CMK (cell line): ENCODE results near the gene EPB41L5.
"Not testable (repeated sequence)": the region's sequence is repeated elsewhere in the genome, so short reads cannot be mapped to it uniquely, and the experiment has no call there.

Source experiments
- DNase-seq: peaks from one replicate; pipeline ENCODE4 v3.0.0-alpha.2; 2010; ENCODE audit warnings: low read depth

Gene EPB41L5

GRCh38 chr2:120199817-120200459 is 187.1 kb downstream of the EPB41L5 start:
- DNase-seq = not testable (repeated sequence)

GRCh38 chr2:120203251-120204021 is 190.6 kb downstream of the EPB41L5 start:
- DNase-seq = no peak

- no peak for DNase-seq
Measured at GRCh38 chr2:120204022-120204405, 191.1 kb downstream of the EPB41L5 start.

GRCh38 chr2:120204417-120204816 is 191.5 kb downstream of the EPB41L5 start:
- DNase-seq = no peak

- no peak for DNase-seq
Measured at GRCh38 chr2:120204945-120205670, 192.2 kb downstream of the EPB41L5 start.

GRCh38 chr2:120206022-120206581 is 193.2 kb downstream of the EPB41L5 start:
- DNase-seq = no peak

GRCh38 chr2:120208381-120209353 is 195.8 kb downstream of the EPB41L5 start:
- no peak for DNase-seq

GRCh38 chr2:120209427-120210269 is 196.8 kb downstream of the EPB41L5 start:
- no peak for DNase-seq

- no peak for DNase-seq
Measured at GRCh38 chr2:120210270-120210693, 197.4 kb downstream of the EPB41L5 start.

- DNase-seq = no peak
Measured at GRCh38 chr2:120218181-120218580, 205.3 kb downstream of the EPB41L5 start.

GRCh38 chr2:120219291-120219690 is 206.4 kb downstream of the EPB41L5 start:
- DNase-seq = no peak

- DNase-seq = no peak
Measured at GRCh38 chr2:120219766-120220165, 206.9 kb downstream of the EPB41L5 start.

GRCh38 chr2:120220756-120221155 is 207.9 kb downstream of the EPB41L5 start:
- DNase-seq = no peak

- DNase-seq = no peak
Measured at GRCh38 chr2:120221616-120222015, 208.7 kb downstream of the EPB41L5 start.

- DNase-seq = no peak
Measured at GRCh38 chr2:120222186-120223033, 209.5 kb downstream of the EPB41L5 start.

- DNase-seq = peak; percentile 48
Measured at GRCh38 chr2:120223034-120223912, 210.4 kb downstream of the EPB41L5 start, which contains the start of gene TMEM185B. TMEM185B (minus strand) TSS chr2:120223400; CDS start chr2:120222976, 424 bp downstream.

GRCh38 chr2:120224256-120224655 is 211.4 kb downstream of the EPB41L5 start:
- no peak for DNase-seq
